KOPT-K1 (cell line): ENCODE results near the gene CLCN6.

ENCODE experiments used
- H3K27ac ChIP-seq: fragments of 200-600 bp; sonication (generic); 2 replicates; pipeline ENCODE4 v1.5.1; 2016; ENCODE audit warnings: antibody characterized with exemption, mild to moderate bottlenecking, low read depth, low read length; ENCODE audit not compliant: poor library complexity, severe bottlenecking
- H3K36me3 ChIP-seq: fragments of 200-600 bp; sonication (generic); 2 replicates; pipeline ENCODE4 v1.5.1; 2017; ENCODE audit warnings: antibody characterized with exemption, mild to moderate bottlenecking, low read length, moderate library complexity; ENCODE audit not compliant: insufficient read depth
- H3K9me3 ChIP-seq: fragments of 200-600 bp; sonication (generic); 2 replicates; pipeline ENCODE4 v1.5.1; 2017; ENCODE audit warnings: antibody characterized with exemption, low read length, mild to moderate bottlenecking; ENCODE audit not compliant: insufficient read depth, poor library complexity, severe bottlenecking

The CLCN6 gene

DNA sequence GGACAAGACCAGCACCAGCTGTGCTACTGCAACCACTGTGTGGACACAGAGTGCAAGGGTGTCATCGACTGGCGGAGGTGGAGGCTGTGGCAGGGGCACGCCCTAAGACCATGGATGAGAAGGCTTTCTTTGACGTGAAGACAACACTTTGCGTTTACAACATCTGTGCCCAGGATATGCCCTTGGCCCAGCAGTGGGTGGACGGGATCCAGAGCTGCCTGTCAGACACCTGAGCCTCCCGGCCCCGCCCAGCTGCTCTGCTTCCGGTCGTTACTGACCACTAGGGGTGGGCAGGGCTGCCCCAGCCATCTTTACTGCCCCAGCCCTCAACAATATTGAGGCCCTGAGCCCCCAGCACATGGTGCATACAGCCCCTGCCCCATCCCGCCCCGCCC, 74.2 kb downstream of the CLCN6 start:
- H3K9me3 ChIP-seq: no peaks in the 10 kb centered on the region
- H3K27ac ChIP-seq: no peak overlapping the region

GRCh38 chr1:11880911-11881748, 75.1 kb downstream of the CLCN6 start:
- no peaks in the 10 kb centered on the region for H3K9me3 ChIP-seq
- no peak overlapping the region for H3K27ac ChIP-seq
- H3K36me3 ChIP-seq: no peaks in the 10 kb centered on the region

More for the DNA sequence above, 74.2 kb downstream of the CLCN6 start:
- no peaks in the 10 kb centered on the region for H3K36me3 ChIP-seq

GRCh38 chr1:11881749-11882441, 75.9 kb downstream of the CLCN6 start:
- Histone ChIP-seq H3K27ac (no peak overlapping the region), H3K36me3 (no peaks in the 10 kb centered on the region), H3K9me3 (no peaks in the 10 kb centered on the region)

GRCh38 chr1:11882814-11883538, 77.0 kb downstream of the CLCN6 start:
- Histone ChIP-seq H3K9me3 (no peaks in the 10 kb centered on the region), H3K27ac (no peak overlapping the region), H3K36me3 (no peaks in the 10 kb centered on the region)

GRCh38 chr1:11885916-11886315, 79.9 kb downstream of the CLCN6 start:
- no peaks in the 10 kb centered on the region for H3K36me3 ChIP-seq
- no peak overlapping the region for H3K27ac ChIP-seq
- no peaks in the 10 kb centered on the region for H3K9me3 ChIP-seq

GRCh38 chr1:11886986-11887665, 81.1 kb downstream of the CLCN6 start:
- no peaks in the 10 kb centered on the region for H3K36me3 ChIP-seq
- no peaks in the 10 kb centered on the region for H3K9me3 ChIP-seq
- H3K27ac ChIP-seq: no peak overlapping the region

- Histone ChIP-seq H3K27ac (no peak overlapping the region), H3K9me3 (no peaks in the 10 kb centered on the region), H3K36me3 (no peaks in the 10 kb centered on the region)
These were observed 81.6 kb downstream of the CLCN6 start for GRCh38 chr1:11887666-11888007.

DNA sequence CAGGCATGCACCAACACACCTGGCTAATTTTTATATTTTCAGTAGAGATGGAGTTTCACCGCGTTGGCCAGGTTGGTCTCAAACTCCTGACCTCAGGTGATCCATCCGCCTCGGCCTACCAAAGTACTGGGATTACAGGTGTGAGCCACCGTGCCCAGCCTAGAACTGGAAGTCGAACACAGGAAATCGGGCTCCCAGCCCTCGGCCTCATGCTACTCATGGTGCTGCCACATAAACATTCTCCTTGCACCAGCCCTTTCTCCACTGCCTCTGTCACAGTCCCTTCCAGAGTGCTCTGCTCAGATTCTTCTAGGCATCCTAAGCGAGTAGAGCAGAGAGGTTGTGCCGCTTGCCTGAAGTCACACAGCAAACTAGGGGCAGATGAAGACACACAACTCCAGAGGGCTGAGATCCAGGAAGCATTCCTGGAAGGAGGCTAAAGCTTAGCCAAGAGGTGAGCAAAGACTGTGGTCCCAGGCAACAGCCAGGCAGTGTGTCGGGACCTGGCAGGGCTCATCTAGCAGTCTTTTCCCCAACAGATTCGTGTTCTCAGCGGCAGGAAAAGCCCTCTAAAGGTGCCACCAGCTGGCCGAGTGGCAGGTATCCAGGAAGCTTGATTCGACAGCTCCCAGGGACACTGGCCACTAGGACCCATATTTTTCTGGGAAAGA, 82.3 kb downstream of the CLCN6 start:
- H3K9me3 ChIP-seq: no peaks in the 10 kb centered on the region
- H3K36me3 ChIP-seq: no peaks in the 10 kb centered on the region
- no peak overlapping the region for H3K27ac ChIP-seq

GRCh38 chr1:11888877-11889208, 82.9 kb downstream of the CLCN6 start:
- H3K27ac ChIP-seq: no peak overlapping the region
- no peaks in the 10 kb centered on the region for H3K9me3 ChIP-seq
- H3K36me3 ChIP-seq: no peaks in the 10 kb centered on the region

DNA sequence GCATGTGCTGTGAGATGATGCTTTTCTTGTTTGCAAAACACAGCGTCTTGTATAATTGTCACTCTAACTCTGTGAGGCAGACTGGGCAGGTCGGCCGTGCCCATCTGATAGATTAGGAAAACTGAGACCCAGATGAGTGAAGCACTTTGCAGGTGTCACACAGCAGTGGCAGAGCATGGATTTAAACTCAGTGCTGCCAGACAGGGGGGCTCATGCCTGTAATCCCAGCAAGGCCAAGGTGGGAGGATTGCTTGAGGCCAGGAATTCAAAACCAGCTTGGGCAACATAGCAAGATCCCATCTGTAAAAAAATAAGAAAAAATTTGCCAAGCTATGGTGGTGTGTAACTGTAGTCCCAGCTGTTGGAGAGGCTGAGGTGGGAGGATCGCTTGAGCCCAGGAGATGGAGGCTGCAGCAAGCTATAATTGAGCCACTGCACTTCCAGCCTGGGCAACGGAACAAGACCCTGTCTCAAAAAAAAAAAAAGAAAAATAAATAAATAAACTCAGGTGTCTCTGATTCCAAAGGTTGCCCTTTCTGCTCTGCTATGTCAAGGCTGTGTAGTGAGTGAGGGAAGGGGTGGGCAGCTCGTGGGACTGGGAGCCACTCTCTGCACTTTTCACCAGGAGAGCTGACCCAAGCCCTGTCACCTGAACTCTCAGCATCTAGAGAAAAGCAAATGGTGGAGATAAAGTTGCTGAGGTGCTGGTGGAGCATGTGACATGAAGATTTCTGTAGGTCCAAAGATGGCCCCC, 85.6 kb downstream of the CLCN6 start:
- Histone ChIP-seq H3K27ac (no peak overlapping the region), H3K9me3 (no peaks in the 10 kb centered on the region), H3K36me3 (no peaks in the 10 kb centered on the region)
